Heart left ventricle (tissue), 13 donors: ENCODE measurements around the gene CDH2.

Experiments
- POLR2A ChIP-seq, 2 donors: fragments of 450-650 bp; IDR thresholded peaks; one replicate each; pipeline ENCODE4 v1.6.1; 2017; ENCODE audit warnings: antibody characterized with exemption in 2 of 2, mild to moderate bottlenecking in 2 of 2, moderate library complexity in 2 of 2
- TF ChIP-seq, protein P1 (sequence below), 12 donors: fragments of 200-600 bp; sonication (generic) in 4 of 12; IDR thresholded peaks; one replicate each; pipeline versions ENCODE4 v1.5.0 to v1.8.0; 2018 to 2022; ENCODE audit warnings: antibody characterized with exemption in 12 of 12, mild to moderate bottlenecking in 5 of 12
- donor health status: ischemic (EF 13 %, LVEDD 7.1; RV severe dilation, severe dysfunction).
- donor health status: DM: no; HTN: yes; CAD: no.
- donor health status: DM: no; HTN: no; CAD: no.
- donor health status: ischemic (EF 25% LVEDD 6.9; RV normal size, moderate dysfunction).
- donor health status: ischemic (EF 25% LVEDD 5.7; RV mildly dilated, moderate dysfunction).
- donor health status: ischemic (EF 35%, LVEDD 5.7; RV mildly dilated, moderate dysfunction).
- donor health status: nonischemic (EF 11% LVEDD 7.7; RV severe dilation, severe dysfunction).
- donor health status: DM: yes; HTN: yes; CAD: no.
- donor health status: PGD.
- donor health status: ischemic (EF 29% LVEDD 5.4; RV normal size, mild dysfunction).
- donor health status: nonischemic (EF 23%, LVEDD 6.1; RV moderate dilation, normal function).

DNA sequence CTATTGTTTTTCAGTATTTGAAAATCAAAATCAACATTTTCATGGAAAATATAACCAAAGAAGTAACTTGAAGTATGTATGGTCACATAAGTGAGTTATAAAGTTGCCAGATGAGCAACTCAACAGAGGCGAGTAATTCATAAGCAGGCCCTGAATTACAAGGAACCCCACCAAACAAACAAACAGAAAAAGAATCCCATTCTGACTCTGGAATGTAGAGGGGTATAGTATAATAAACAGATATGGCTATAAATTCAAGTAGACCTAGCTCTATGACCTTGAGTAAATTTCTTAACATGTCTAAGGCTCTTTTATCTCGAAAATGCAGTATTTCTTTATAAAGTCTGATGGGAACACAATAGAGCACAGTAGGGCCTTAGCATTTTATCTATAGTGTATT lies 4.7 kb upstream of the CDH2 start:
- TF ChIP-seq POLR2A (IDR thresholded peaks at IDR 0.05): no peak
- TF ChIP-seq, protein P1, sequence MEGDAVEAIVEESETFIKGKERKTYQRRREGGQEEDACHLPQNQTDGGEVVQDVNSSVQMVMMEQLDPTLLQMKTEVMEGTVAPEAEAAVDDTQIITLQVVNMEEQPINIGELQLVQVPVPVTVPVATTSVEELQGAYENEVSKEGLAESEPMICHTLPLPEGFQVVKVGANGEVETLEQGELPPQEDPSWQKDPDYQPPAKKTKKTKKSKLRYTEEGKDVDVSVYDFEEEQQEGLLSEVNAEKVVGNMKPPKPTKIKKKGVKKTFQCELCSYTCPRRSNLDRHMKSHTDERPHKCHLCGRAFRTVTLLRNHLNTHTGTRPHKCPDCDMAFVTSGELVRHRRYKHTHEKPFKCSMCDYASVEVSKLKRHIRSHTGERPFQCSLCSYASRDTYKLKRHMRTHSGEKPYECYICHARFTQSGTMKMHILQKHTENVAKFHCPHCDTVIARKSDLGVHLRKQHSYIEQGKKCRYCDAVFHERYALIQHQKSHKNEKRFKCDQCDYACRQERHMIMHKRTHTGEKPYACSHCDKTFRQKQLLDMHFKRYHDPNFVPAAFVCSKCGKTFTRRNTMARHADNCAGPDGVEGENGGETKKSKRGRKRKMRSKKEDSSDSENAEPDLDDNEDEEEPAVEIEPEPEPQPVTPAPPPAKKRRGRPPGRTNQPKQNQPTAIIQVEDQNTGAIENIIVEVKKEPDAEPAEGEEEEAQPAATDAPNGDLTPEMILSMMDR (IDR thresholded peaks at IDR 0.05): no peak
